PFSK-1 (cell line): Measurements from ENCODE around the gene RERE.

Experiments used
- FOXP2 ChIP-seq: optimal IDR thresholded peaks from 2 replicates; pipeline ENCODE3; 2011; ENCODE audit warnings: borderline replicate concordance, control low read depth, inconsistent platforms; ENCODE audit not compliant: insufficient read depth; ENCODE audit errors: extremely low read length, extremely low read depth
- POLR2AphosphoS5 ChIP-seq: IDR thresholded peaks from 2 replicates; pipeline ENCODE4 v1.6.1; 2012; ENCODE audit warnings: low read depth, mild to moderate bottlenecking, control low read depth, low read length, moderate library complexity
- SIN3A ChIP-seq: IDR thresholded peaks from 2 replicates; pipeline ENCODE4 v1.6.1; 2012; ENCODE audit warnings: mild to moderate bottlenecking, low read length, moderate library complexity, borderline replicate concordance; ENCODE audit not compliant: insufficient read depth
- TAF1 ChIP-seq: IDR thresholded peaks from 2 replicates; pipeline ENCODE4 v1.6.1; 2012; ENCODE audit warnings: low read length, control low read depth, borderline replicate concordance; ENCODE audit not compliant: insufficient read depth
- TF ChIP-seq, protein P1 (sequence below), 2 experiments: IDR thresholded peaks; 2 replicates each; pipeline versions ENCODE4 v1.6.1 to v1.8.0; 2011 to 2012; ENCODE audit warnings: low read depth in 2 of 2, low read length in 2 of 2, control low read depth in 1 of 2, inconsistent platforms in 1 of 2, mild to moderate bottlenecking in 1 of 2, moderate library complexity in 1 of 2; ENCODE audit not compliant: insufficient read depth in 1 of 2

The RERE gene

GRCh38 chr1:8754247-8754650 lies 63.2 kb downstream of the RERE start:
- TF ChIP-seq, protein P1, sequence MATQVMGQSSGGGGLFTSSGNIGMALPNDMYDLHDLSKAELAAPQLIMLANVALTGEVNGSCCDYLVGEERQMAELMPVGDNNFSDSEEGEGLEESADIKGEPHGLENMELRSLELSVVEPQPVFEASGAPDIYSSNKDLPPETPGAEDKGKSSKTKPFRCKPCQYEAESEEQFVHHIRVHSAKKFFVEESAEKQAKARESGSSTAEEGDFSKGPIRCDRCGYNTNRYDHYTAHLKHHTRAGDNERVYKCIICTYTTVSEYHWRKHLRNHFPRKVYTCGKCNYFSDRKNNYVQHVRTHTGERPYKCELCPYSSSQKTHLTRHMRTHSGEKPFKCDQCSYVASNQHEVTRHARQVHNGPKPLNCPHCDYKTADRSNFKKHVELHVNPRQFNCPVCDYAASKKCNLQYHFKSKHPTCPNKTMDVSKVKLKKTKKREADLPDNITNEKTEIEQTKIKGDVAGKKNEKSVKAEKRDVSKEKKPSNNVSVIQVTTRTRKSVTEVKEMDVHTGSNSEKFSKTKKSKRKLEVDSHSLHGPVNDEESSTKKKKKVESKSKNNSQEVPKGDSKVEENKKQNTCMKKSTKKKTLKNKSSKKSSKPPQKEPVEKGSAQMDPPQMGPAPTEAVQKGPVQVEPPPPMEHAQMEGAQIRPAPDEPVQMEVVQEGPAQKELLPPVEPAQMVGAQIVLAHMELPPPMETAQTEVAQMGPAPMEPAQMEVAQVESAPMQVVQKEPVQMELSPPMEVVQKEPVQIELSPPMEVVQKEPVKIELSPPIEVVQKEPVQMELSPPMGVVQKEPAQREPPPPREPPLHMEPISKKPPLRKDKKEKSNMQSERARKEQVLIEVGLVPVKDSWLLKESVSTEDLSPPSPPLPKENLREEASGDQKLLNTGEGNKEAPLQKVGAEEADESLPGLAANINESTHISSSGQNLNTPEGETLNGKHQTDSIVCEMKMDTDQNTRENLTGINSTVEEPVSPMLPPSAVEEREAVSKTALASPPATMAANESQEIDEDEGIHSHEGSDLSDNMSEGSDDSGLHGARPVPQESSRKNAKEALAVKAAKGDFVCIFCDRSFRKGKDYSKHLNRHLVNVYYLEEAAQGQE (IDR thresholded peaks at IDR 0.05; ENCODE audit: insufficient read depth in 1 of 2, low read depth in 2 of 2, low read length in 2 of 2), result no peak
- TF ChIP-seq SIN3A, result no peak
- no peak for TF ChIP-seq TAF1
- no peak for TF ChIP-seq POLR2AphosphoS5
- TF ChIP-seq FOXP2, result no peak

DNA sequence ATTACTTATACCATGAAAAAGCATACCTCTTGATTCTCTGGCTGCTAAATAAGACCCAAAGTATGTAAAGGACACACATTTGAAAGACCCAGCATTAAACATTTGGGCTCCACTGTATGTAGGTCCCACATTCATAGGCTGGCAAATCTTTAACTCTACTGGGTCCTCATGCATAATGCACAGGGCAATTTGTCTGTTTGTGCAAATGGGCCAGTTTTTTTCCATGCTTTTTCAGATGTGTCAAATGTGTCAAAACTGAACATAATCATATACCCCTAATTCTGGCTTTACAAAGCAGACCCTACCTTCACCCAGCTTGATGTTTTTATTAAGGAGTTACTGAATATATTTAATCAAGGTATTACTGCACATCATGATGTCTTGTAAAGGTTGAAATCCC lies 63.7 kb downstream of the RERE start:
- TF ChIP-seq FOXP2, result no peak
- no peak for TF ChIP-seq POLR2AphosphoS5
- TF ChIP-seq TAF1, result no peak
- no peak for TF ChIP-seq SIN3A
- TF ChIP-seq, protein P1 (IDR thresholded peaks at IDR 0.05; ENCODE audit: insufficient read depth in 1 of 2, low read depth in 2 of 2, low read length in 2 of 2), result no peak

DNA sequence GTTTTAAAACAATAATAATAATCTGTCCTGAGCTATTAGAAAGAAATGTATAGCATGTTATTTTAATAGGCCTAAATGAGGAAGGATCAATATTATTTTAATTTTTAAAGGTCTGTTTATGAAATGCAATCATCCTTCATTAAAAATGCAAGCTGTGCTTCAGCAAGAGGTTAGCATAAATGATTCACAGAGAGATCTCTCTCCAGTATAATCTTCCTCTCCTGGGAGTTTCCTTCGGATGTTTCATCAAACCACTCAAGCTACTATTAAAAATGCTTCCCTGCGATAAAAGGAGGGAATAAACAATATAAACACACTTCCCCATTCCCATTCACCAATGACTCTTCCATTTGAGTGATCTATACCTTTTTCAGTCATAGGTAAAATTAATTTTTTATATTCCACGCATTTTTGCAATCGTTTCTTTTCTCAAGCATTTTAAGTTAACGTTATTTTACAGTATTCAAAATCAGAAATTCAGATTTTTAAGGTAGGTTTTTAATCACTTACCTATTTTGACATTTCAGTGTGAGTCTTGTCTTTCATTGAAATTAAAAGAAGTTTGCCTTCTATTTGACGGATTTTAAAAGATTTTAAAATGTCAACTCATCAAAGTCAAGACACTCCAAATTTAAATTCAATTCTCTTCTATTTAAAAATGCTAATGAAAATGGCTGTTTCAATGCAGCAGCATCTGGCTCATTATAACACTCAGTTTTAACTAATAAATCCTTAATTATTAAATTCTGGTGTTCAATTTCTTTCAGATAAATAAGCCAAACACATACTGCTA lies 64.3 kb downstream of the RERE start:
- TF ChIP-seq TAF1 (no peak), FOXP2 (no peak), POLR2AphosphoS5 (no peak), SIN3A (no peak)
- TF ChIP-seq, protein P1 (IDR thresholded peaks at IDR 0.05; ENCODE audit: insufficient read depth in 1 of 2, low read depth in 2 of 2, low read length in 2 of 2), result no peak

DNA sequence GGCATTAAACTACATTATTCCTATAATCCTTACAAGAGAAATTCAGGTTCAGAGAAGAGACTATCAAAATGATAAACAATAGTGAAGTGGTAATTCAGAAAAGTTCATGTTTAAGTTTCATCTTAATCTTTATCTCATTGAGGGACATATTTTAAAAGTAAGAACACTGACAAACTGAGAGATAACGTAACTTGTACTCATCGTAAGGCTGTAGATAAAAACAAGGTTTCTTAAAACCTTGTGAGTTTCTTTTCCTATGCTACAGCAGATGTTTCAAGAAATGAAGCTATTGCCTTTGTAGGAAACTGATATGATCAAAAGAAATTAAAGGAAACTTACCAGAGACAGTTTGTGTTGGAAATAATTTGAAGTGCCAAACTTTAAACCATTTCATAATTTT lies 65.0 kb downstream of the RERE start:
- TF ChIP-seq, protein P1 (IDR thresholded peaks at IDR 0.05; ENCODE audit: insufficient read depth in 1 of 2, low read depth in 2 of 2, low read length in 2 of 2), result no peak
- TF ChIP-seq SIN3A, result no peak
- TF ChIP-seq TAF1, result no peak
- no peak for TF ChIP-seq POLR2AphosphoS5
- no peak for TF ChIP-seq FOXP2

DNA sequence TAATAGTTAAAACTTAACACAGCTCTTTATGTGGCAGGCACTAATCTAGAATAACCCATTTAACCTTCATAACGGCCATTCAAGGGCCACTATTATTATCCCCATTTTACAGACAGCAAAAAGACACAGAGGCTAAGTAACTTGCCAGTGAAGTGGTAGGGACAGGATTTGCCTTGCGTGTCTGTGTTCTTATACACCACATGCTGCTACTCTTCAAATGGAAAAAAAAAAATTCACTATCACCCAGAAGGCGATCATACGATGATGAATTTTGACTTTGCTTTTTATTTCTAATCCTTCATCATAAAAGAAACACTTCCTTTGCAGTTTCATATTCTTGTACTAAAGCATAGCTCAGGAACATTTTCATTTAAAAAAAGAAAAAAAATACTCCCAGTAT lies 65.5 kb downstream of the RERE start:
- TF ChIP-seq FOXP2 (no peak), POLR2AphosphoS5 (no peak), SIN3A (no peak), TAF1 (no peak)
- TF ChIP-seq, protein P1 (IDR thresholded peaks at IDR 0.05; ENCODE audit: insufficient read depth in 1 of 2, low read depth in 2 of 2, low read length in 2 of 2), result no peak
